Measurements from ENCODE around the gene PRDX6.

DNA sequence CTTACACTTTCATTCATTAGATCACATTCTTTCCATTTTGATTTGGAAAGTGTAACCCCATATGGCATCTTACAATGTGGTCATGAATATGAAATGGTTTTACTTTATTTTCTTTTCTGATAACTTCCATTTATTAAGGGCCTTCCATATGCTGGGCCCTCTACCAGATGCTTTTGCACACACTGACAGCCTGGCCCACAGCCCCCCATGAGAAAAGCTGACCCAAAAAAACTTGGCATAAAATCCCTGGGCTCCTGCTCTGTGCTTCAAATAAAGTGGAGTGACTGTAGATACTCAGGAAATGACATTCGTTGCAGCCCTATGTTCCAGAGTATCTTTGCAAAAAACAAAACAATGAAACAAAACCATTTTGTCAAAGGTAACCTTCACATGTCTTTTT lies 48.8 kb downstream of the PRDX6 start:
- TF ChIP-seq ZNF174 (tag by site-specific recombination; IDR thresholded peaks at IDR 0.05): no peak
- TF ChIP-seq TCF7L2 (IDR thresholded peaks at IDR 0.05; ENCODE audit: borderline replicate concordance, low read depth, low read length): no peak
- TF ChIP-seq, protein P1, sequence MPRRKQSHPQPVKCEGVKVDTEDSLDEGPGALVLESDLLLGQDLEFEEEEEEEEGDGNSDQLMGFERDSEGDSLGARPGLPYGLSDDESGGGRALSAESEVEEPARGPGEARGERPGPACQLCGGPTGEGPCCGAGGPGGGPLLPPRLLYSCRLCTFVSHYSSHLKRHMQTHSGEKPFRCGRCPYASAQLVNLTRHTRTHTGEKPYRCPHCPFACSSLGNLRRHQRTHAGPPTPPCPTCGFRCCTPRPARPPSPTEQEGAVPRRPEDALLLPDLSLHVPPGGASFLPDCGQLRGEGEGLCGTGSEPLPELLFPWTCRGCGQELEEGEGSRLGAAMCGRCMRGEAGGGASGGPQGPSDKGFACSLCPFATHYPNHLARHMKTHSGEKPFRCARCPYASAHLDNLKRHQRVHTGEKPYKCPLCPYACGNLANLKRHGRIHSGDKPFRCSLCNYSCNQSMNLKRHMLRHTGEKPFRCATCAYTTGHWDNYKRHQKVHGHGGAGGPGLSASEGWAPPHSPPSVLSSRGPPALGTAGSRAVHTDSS (tag by site-specific recombination; IDR thresholded peaks at IDR 0.05): no peak
- TF ChIP-seq, protein P2, sequence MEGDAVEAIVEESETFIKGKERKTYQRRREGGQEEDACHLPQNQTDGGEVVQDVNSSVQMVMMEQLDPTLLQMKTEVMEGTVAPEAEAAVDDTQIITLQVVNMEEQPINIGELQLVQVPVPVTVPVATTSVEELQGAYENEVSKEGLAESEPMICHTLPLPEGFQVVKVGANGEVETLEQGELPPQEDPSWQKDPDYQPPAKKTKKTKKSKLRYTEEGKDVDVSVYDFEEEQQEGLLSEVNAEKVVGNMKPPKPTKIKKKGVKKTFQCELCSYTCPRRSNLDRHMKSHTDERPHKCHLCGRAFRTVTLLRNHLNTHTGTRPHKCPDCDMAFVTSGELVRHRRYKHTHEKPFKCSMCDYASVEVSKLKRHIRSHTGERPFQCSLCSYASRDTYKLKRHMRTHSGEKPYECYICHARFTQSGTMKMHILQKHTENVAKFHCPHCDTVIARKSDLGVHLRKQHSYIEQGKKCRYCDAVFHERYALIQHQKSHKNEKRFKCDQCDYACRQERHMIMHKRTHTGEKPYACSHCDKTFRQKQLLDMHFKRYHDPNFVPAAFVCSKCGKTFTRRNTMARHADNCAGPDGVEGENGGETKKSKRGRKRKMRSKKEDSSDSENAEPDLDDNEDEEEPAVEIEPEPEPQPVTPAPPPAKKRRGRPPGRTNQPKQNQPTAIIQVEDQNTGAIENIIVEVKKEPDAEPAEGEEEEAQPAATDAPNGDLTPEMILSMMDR (tag by site-specific recombination; IDR thresholded peaks at IDR 0.05): no peak
- TF ChIP-seq, protein P3, sequence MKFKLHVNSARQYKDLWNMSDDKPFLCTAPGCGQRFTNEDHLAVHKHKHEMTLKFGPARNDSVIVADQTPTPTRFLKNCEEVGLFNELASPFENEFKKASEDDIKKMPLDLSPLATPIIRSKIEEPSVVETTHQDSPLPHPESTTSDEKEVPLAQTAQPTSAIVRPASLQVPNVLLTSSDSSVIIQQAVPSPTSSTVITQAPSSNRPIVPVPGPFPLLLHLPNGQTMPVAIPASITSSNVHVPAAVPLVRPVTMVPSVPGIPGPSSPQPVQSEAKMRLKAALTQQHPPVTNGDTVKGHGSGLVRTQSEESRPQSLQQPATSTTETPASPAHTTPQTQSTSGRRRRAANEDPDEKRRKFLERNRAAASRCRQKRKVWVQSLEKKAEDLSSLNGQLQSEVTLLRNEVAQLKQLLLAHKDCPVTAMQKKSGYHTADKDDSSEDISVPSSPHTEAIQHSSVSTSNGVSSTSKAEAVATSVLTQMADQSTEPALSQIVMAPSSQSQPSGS (tag by site-specific recombination; IDR thresholded peaks at IDR 0.05; ENCODE audit: low read depth): no peak
- TF ChIP-seq, protein P4, sequence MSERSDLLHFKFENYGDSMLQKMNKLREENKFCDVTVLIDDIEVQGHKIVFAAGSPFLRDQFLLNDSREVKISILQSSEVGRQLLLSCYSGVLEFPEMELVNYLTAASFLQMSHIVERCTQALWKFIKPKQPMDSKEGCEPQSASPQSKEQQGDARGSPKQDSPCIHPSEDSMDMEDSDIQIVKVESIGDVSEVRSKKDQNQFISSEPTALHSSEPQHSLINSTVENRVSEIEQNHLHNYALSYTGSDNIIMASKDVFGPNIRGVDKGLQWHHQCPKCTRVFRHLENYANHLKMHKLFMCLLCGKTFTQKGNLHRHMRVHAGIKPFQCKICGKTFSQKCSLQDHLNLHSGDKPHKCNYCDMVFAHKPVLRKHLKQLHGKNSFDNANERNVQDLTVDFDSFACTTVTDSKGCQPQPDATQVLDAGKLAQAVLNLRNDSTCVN (tag by site-specific recombination; optimal IDR thresholded peaks at IDR 0.05): no peak
- TF ChIP-seq ZNF768 (tag by site-specific recombination; IDR thresholded peaks at IDR 0.05): no peak
- no peak for TF ChIP-seq KLF16 (tag by site-specific recombination; IDR thresholded peaks at IDR 0.05)
- TF ChIP-seq, protein P5, sequence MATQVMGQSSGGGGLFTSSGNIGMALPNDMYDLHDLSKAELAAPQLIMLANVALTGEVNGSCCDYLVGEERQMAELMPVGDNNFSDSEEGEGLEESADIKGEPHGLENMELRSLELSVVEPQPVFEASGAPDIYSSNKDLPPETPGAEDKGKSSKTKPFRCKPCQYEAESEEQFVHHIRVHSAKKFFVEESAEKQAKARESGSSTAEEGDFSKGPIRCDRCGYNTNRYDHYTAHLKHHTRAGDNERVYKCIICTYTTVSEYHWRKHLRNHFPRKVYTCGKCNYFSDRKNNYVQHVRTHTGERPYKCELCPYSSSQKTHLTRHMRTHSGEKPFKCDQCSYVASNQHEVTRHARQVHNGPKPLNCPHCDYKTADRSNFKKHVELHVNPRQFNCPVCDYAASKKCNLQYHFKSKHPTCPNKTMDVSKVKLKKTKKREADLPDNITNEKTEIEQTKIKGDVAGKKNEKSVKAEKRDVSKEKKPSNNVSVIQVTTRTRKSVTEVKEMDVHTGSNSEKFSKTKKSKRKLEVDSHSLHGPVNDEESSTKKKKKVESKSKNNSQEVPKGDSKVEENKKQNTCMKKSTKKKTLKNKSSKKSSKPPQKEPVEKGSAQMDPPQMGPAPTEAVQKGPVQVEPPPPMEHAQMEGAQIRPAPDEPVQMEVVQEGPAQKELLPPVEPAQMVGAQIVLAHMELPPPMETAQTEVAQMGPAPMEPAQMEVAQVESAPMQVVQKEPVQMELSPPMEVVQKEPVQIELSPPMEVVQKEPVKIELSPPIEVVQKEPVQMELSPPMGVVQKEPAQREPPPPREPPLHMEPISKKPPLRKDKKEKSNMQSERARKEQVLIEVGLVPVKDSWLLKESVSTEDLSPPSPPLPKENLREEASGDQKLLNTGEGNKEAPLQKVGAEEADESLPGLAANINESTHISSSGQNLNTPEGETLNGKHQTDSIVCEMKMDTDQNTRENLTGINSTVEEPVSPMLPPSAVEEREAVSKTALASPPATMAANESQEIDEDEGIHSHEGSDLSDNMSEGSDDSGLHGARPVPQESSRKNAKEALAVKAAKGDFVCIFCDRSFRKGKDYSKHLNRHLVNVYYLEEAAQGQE (tag by site-specific recombination; IDR thresholded peaks at IDR 0.05): no peak
- no peak for TF ChIP-seq ZBTB7A (tag by site-specific recombination; IDR thresholded peaks at IDR 0.05; ENCODE audit: low read depth)
- TF ChIP-seq BCL11A (tag by site-specific recombination; IDR thresholded peaks at IDR 0.05; ENCODE audit: low read depth): no peak
